GM12864 (cell line): ENCODE measurements around the gene HES6.

Source experiments
- DNase-seq: peaks from one replicate; pipeline ENCODE4 v3.0.0-alpha.2; 2011; ENCODE audit warnings: low read depth
- H3K4me3 ChIP-seq: 2 replicates; pipeline ENCODE4 v1.5.1; 2011; ENCODE audit warnings: mild to moderate bottlenecking, low read depth, low read length, control low read depth
- CTCF ChIP-seq: IDR thresholded peaks from 2 replicates; pipeline ENCODE4 v1.5.1; 2011; ENCODE audit warnings: low read depth, mild to moderate bottlenecking, moderate library complexity, low read length, control low read depth, inconsistent platforms; ENCODE audit errors: missing control alignments

The HES6 gene

DNA sequence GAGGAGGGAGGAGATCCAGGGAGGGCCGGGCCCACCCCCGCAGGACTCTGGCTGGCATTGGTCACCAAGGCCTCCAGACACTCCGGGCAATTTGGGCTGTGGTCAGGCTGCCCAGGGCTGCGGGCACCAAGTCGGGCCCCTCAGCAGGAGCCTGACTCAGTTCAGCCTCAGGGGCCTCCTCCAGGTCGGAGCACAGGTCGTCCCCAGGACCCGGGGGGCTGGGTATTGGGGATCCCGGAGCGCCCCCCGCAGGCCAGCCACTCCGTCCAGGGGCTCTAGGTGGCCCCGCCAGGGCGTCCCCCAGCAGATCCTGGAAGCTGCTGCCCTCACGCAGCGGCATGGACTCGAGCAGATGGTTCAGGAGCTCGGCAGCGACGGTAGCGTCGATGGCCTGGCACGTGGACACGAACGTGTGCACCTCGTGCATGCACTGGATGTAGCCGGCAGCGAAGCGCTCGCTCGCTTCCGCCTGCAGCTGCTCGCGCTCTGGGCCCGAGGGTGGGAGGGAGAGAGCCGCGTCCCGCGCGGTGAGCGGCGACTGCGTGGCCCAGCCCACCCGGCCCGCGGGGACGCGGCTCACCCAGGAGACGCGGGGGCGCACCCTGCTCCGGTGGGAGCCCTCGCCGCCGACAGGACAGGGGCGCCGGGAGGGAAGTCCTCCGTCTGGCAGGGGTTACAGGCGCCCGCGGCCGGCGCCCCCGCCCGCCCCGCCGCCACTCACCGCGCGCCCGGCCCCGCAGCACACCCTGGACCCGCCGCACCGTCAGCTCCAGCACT is 884 bp downstream of the HES6 start:
- DNase-seq, result no peak
- H3K4me3 ChIP-seq, result no peak overlapping the region; the same call in 1 of the 2 replicates
- TF ChIP-seq CTCF, result peak; percentile 9

- no peak for TF ChIP-seq CTCF
- DNase-seq, result no peak
- no peak overlapping the region for H3K4me3 ChIP-seq
Measured at GRCh38 chr2:238238311-238238765, 1.5 kb downstream of the HES6 start.

DNA sequence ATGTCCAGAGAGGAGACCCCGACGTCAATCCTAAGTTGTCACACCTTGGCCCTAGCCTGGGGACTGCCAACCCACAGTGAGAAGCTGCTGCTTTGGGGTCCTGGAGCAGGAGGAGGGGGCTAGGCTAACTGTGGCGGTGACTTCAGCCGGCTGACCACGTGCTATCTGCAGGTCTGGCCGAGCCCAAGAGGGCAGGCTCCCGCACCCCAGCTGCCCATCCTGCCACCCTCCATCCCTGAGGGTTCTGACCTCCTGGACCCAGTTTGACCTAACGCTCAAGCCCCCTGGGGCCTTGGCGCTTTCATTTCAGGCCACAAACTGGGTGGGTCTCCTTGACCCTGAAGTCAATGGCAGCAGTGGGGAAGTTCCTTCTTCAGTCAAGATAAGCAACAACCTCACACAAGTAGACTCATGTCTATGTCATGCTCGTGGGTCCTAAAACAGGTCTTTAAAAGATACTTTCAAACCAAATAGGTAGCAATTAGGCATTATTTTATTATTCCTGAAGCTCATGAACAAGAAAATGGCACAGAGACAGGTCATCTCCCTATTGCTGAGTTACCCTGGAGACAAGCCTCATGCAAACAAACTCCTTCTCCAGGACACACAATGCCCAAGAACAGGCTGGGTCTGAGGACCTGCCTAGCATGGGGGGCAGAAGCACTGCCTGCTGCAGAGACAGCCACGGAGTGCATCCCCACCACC is 2.3 kb downstream of the HES6 start:
- no peak overlapping the region for H3K4me3 ChIP-seq
- no peak for DNase-seq
- no peak for TF ChIP-seq CTCF

DNA sequence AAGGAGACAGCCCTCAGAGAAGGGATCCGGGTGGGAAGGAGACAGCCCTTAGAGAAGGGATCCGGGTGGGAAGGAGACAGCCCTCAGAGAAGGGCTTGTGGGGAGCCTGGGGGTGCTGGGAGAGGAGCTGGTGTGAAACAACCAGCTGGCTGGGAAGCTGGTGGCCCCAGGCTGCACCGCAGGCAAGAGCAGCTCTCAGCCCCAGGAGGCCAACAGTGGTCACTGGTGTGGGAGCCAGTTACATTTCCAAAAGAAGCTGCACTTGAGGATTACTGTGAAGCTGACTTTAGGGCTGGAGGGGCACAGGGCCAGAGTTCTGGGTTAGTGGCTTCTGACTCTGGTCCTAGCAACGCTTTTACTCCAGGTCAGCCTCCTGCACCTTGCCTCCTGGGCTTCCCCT is 3.3 kb downstream of the HES6 start:
- H3K4me3 ChIP-seq, result no peak overlapping the region
- no peak for TF ChIP-seq CTCF
- no peak for DNase-seq

GRCh38 chr2:238235856-238236255 is 4.0 kb downstream of the HES6 start:
- H3K4me3 ChIP-seq, result no peak overlapping the region
- no peak for TF ChIP-seq CTCF

DNA sequence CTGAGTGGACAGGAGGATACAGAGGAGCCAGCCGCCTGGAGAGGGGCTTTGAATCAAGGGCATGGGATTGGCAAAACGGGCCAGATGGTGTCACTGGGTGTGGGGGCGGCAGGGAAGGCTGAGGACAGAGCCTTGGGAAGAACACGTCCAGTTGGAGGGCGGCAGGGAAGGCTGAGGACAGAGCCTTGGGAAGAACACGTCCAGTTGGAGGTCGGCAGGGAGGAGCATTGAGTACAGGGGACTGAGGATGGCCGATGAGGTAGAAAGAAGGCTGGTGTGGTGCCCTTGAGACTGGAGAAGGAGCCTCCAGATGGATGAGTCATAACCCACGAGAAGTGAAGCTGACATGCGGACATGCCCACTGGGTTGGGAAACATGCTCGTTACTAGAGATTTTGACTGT is 4.5 kb downstream of the HES6 start:
- TF ChIP-seq CTCF, result no peak
- no peak overlapping the region for H3K4me3 ChIP-seq
- DNase-seq, result no peak

More at GRCh38 chr2:238235856-238236255, 4.0 kb downstream of the HES6 start:
- DNase-seq, result no peak
